HCT116 (cell line): ENCODE results near the gene C10orf90. TPM values are rescaled to one million over a fixed set of nuclear protein-coding genes. Genes with fewer than 3 reads are reported as not detected.

Source experiments
- ATAC-seq: fragments of 200-7000 bp; cut with Tn5 transposase; 2 replicates; pipeline ENCODE4 v1.9.1; 2020; ENCODE audit warnings: mild to moderate bottlenecking, moderate library complexity
- BruUV-seq: library from RNA; stranded (reverse); fragments of 400-500 nt; replicated peaks from 2 replicates; lab custom pipeline; 2021; lab: Mats Ljungman, UMichigan
- CTCF ChIA-PET: fragments of 300-600 bp; sonication (Branson Sonifier 250); formaldehyde crosslinking; loops from one replicate; lab custom pipeline; 2021; ENCODE audit warnings: antibody characterized with exemption; lab: Charles Lee
- POLR2A ChIA-PET: fragments of 300-600, 350-600 bp; sonication (Branson Sonifier 250); formaldehyde crosslinking; loops from one replicate; lab custom pipeline; 2021; ENCODE audit warnings: antibody characterized with exemption; lab: Charles Lee
- RAD21 ChIA-PET, 2 experiments: fragments of 300-600 bp; sonication (Branson Sonifier 250); formaldehyde crosslinking; loops; one replicate each; lab custom pipeline; 2023; ENCODE audit warnings: low total read pairs in 2 of 2; ENCODE audit not compliant: uncharacterized antibody in 2 of 2, unreplicated experiment in 2 of 2, low non-redundant PET in 1 of 2; lab: Charles Lee
- DNase-seq: peaks from one replicate; pipeline ENCODE4 v3.0.0-alpha.2; 2010; ENCODE audit warnings: low read depth, low spot score
- H2AFZ ChIP-seq: fragments of 200-600 bp; shearing (Covaris generic), sonication (generic); 2 replicates; pipeline ENCODE4 v1.6.1; 2017; ENCODE audit warnings: low read depth, mixed run types, mixed read lengths, antibody characterized with exemption, low read length; ENCODE audit not compliant: poor library complexity, severe bottlenecking
- H3K27ac ChIP-seq: 2 replicates; pipeline ENCODE4 v1.5.1; 2012; ENCODE audit warnings: low read depth, low read length
- H3K27me3 ChIP-seq: fragments of 200-600 bp; sonication (generic); 2 replicates; pipeline ENCODE4 v1.6.1; 2016; ENCODE audit warnings: mixed run types, low read length, mixed read lengths; ENCODE audit not compliant: insufficient read depth
- H3K36me3 ChIP-seq, 2 experiments: fragments of 200-500 bp in 1 of 2; fragments of 200-600 bp in 1 of 2; sonication (Bioruptor generic) in 1 of 2; sonication (generic) in 1 of 2; 2 replicates each; pipeline versions ENCODE4 v1.5.1 to v1.6.1; 2014 to 2016; ENCODE audit warnings: low read length in 2 of 2, inconsistent platforms in 1 of 2, mixed read lengths in 1 of 2, mixed run types in 1 of 2; ENCODE audit not compliant: insufficient read depth in 2 of 2, control insufficient read depth in 1 of 2
- H3K4me1 ChIP-seq, 2 experiments: fragments of 200-600 bp in 1 of 2; sonication (generic) in 1 of 2; 2 replicates each; pipeline versions ENCODE4 v1.5.1 to v1.6.1; 2012 to 2017; ENCODE audit warnings: low read length in 2 of 2, inconsistent platforms in 1 of 2, mild to moderate bottlenecking in 1 of 2, mixed read lengths in 1 of 2, mixed run types in 1 of 2, moderate library complexity in 1 of 2; ENCODE audit not compliant: insufficient read depth in 2 of 2, control insufficient read depth in 1 of 2
- H3K4me2 ChIP-seq: fragments of 200-600 bp; sonication (generic); 2 replicates; pipeline ENCODE4 v1.6.1; 2017; ENCODE audit warnings: mixed run types, low read length, mixed read lengths
- H3K4me3 ChIP-seq, 2 experiments: fragments of 200-600 bp in 1 of 2; sonication (generic) in 1 of 2; replicated peaks in 1 of 2; 2 replicates each; pipeline ENCODE4 v1.5.1; 2011 to 2016; ENCODE audit warnings: low read length in 2 of 2, control low read depth in 1 of 2, low read depth in 1 of 2, mild to moderate bottlenecking in 1 of 2, mixed read lengths in 1 of 2, mixed run types in 1 of 2
- H3K79me2 ChIP-seq: fragments of 200-600 bp; sonication (generic); 2 replicates; pipeline ENCODE4 v1.6.1; 2017; ENCODE audit warnings: mild to moderate bottlenecking, mixed run types, low read length, moderate library complexity, mixed read lengths; ENCODE audit not compliant: insufficient read depth
- H3K9ac ChIP-seq: fragments of 200-600 bp; sonication (generic); 2 replicates; pipeline ENCODE4 v1.6.1; 2016; ENCODE audit warnings: low read length, mixed read lengths
- H3K9me2 ChIP-seq: fragments of 200-600 bp; sonication (generic), shearing (Covaris generic); 2 replicates; pipeline ENCODE4 v1.6.1; 2017; ENCODE audit warnings: mixed run types, mild to moderate bottlenecking, moderate library complexity; ENCODE audit not compliant: insufficient read depth
- H3K9me3 ChIP-seq, 2 experiments: fragments of 200-500 bp in 1 of 2; fragments of 200-600 bp in 1 of 2; sonication (Bioruptor generic) in 1 of 2; sonication (generic) in 1 of 2; 2 replicates each; pipeline ENCODE4 v1.6.1; 2014 to 2017; ENCODE audit warnings: low read length in 2 of 2, mixed read lengths in 2 of 2, inconsistent platforms in 1 of 2, low read depth in 1 of 2, mild to moderate bottlenecking in 1 of 2, mixed run types in 1 of 2, moderate library complexity in 1 of 2; ENCODE audit not compliant: control insufficient read depth in 1 of 2, insufficient read depth in 1 of 2
- H4K20me1 ChIP-seq: fragments of 200-600 bp; sonication (generic), shearing (Covaris generic); 2 replicates; pipeline ENCODE4 v1.6.1; 2017; ENCODE audit warnings: mixed run types, mild to moderate bottlenecking, moderate library complexity; ENCODE audit not compliant: insufficient read depth
- CBX3 ChIP-seq: IDR thresholded peaks from 2 replicates; pipeline ENCODE4 v1.6.1; 2012; ENCODE audit warnings: low read depth
- EGR1 ChIP-seq: IDR thresholded peaks from 2 replicates; pipeline ENCODE4 v1.6.1; 2012; ENCODE audit warnings: low read depth
- ELF1 ChIP-seq: IDR thresholded peaks from 2 replicates; pipeline ENCODE4 v1.6.1; 2012; ENCODE audit warnings: low read depth, borderline replicate concordance
- EZH2 ChIP-seq: fragments of 200-600 bp; sonication (generic); IDR thresholded peaks from 2 replicates; pipeline ENCODE4 v1.6.1; 2017; ENCODE audit warnings: antibody characterized with exemption, mixed run types
- EZH2phosphoT487 ChIP-seq: fragments of 200-600 bp; IDR thresholded peaks from 2 replicates; pipeline ENCODE4 v1.6.1; 2018; ENCODE audit warnings: antibody characterized with exemption, borderline replicate concordance
- FOSL1 ChIP-seq: IDR thresholded peaks from 2 replicates; pipeline ENCODE4 v1.6.1; 2012; ENCODE audit warnings: low read depth
- POLR2AphosphoS5 ChIP-seq: IDR thresholded peaks from 2 replicates; pipeline ENCODE4 v1.6.1; 2011; ENCODE audit warnings: mild to moderate bottlenecking, low read depth, low read length, moderate library complexity
- SIN3A ChIP-seq: IDR thresholded peaks from 2 replicates; pipeline ENCODE4 v1.6.1; 2012; ENCODE audit warnings: low read depth
- SRF ChIP-seq: IDR thresholded peaks from 2 replicates; pipeline ENCODE4 v1.6.1; 2012; ENCODE audit warnings: low read depth
- intact Hi-C: fragments of 100-400 bp; cut with micrococcal nuclease; formaldehyde crosslinking; loops from 2 replicates; pipeline ENCODE4 v1.10.0; 2022
- total RNA-seq: library from RNA; stranded (reverse); gene quantifications from one replicate; pipeline ENCODE4 v1.2.1, GENCODE V29; 2021; ENCODE audit not compliant: unreplicated experiment
- TF ChIP-seq, protein P1 (sequence below): IDR thresholded peaks from 2 replicates; pipeline ENCODE4 v1.6.1; 2012; ENCODE audit warnings: low read depth
- TF ChIP-seq, protein P2 (sequence below): IDR thresholded peaks from 2 replicates; pipeline ENCODE4 v1.6.1; 2012

Gene C10orf90
- total RNA-seq, 1 experiment from 2014 or later = not detected

DNA sequence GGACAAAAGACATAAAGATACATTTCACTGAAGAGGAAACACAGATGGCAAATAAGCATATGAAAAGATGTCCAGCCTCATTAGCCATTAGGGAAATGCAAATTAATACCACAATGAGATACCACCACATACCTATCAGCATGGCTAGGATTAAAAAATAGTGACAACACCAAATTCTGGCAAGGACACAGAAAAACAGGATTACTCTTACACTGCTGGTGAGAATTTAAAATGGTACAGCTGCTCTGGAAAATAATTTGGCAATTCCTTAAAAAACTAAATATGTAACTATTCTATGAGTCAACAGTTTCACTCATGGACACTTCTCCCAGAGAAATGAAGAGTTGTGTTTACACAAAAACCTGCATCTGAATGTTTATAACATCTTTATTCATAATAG is 121.1 kb downstream of the C10orf90 start (continued):
- TF ChIP-seq, protein P1, sequence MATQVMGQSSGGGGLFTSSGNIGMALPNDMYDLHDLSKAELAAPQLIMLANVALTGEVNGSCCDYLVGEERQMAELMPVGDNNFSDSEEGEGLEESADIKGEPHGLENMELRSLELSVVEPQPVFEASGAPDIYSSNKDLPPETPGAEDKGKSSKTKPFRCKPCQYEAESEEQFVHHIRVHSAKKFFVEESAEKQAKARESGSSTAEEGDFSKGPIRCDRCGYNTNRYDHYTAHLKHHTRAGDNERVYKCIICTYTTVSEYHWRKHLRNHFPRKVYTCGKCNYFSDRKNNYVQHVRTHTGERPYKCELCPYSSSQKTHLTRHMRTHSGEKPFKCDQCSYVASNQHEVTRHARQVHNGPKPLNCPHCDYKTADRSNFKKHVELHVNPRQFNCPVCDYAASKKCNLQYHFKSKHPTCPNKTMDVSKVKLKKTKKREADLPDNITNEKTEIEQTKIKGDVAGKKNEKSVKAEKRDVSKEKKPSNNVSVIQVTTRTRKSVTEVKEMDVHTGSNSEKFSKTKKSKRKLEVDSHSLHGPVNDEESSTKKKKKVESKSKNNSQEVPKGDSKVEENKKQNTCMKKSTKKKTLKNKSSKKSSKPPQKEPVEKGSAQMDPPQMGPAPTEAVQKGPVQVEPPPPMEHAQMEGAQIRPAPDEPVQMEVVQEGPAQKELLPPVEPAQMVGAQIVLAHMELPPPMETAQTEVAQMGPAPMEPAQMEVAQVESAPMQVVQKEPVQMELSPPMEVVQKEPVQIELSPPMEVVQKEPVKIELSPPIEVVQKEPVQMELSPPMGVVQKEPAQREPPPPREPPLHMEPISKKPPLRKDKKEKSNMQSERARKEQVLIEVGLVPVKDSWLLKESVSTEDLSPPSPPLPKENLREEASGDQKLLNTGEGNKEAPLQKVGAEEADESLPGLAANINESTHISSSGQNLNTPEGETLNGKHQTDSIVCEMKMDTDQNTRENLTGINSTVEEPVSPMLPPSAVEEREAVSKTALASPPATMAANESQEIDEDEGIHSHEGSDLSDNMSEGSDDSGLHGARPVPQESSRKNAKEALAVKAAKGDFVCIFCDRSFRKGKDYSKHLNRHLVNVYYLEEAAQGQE = no peak

DNA sequence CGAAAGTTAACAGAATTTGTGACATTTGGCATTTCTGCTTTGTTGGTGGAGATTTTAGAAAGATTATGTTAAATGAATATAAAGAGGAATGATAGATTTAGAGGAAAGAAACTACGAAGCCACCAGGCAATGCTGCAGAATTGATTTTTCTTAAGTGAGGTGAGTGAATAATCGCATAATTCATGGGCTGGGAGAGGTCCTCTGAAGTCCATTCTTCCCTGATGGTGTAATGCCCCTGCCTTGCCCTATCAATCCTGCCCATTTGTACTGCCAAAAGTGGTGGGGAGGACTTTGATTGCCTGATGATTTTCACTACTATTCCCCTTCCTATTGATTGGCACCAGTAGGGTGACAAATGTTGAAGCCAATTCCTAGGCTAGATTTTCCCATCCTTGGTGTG is 125.9 kb downstream of the C10orf90 start:
- intact Hi-C loops = no loop called here
- CTCF ChIA-PET = no interaction called here
- POLR2A ChIA-PET = no interaction called here
- Histone ChIP-seq H3K9me3 (no peaks in the 10 kb centered on the region), H3K36me3 (no peaks in the 10 kb centered on the region), H3K9ac (no peak overlapping the region), H3K79me2 (no peaks in the 10 kb centered on the region), H2AFZ (no peak overlapping the region), H3K4me3 (no peak overlapping the region), H3K4me1 (no peaks in the 10 kb centered on the region), H3K27me3 (peaks cover 56% of the 10 kb centered on the region), H4K20me1 (no peaks in the 10 kb centered on the region), H3K9me2 (no peaks in the 10 kb centered on the region), H3K4me2 (no peak overlapping the region), H3K27ac (no peak overlapping the region)
- TF ChIP-seq POLR2AphosphoS5 (no peak), ELF1 (no peak), EZH2phosphoT487 (no peak), EZH2 (no peak), SIN3A (no peak), FOSL1 (no peak), SRF (no peak), CBX3 (no peak), EGR1 (no peak)
- TF ChIP-seq, protein P2, sequence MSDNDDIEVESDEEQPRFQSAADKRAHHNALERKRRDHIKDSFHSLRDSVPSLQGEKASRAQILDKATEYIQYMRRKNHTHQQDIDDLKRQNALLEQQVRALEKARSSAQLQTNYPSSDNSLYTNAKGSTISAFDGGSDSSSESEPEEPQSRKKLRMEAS = no peak
- ATAC-seq (no peak), DNase-seq (no peak)
- no TSS peak for BruUV-seq
- RAD21 ChIA-PET = no interaction called here
